Memory B cell (primary cell): ENCODE measurements around the gene GFI1B.
"Not testable (repeated sequence)": the region's sequence is repeated elsewhere in the genome, so short reads cannot be mapped to it uniquely, and the experiment has no call there.

Experiments used
- ATAC-seq: fragments of 150-1000 bp; cut with Tn5 transposase; 2 replicates; pipeline ENCODE4 v1.10.0; 2021; ENCODE audit warnings: low read depth, mild to moderate bottlenecking, moderate library complexity
- DNase-seq, 2 donors: peaks; one replicate each; pipeline ENCODE4 v3.0.0; 2022; ENCODE audit warnings: low spot score in 2 of 2
- H3K27ac Mint-ChIP-seq: one replicate; pipeline ENCODE4 v1.8.0; 2022; ENCODE audit warnings: mild to moderate bottlenecking, moderate library complexity, mixed read lengths
- H3K27me3 Mint-ChIP-seq: one replicate; pipeline ENCODE4 v1.8.0; 2022; ENCODE audit warnings: mixed read lengths
- H3K36me3 Mint-ChIP-seq: one replicate; pipeline ENCODE4 v1.8.0; 2022; ENCODE audit warnings: mild to moderate bottlenecking, mixed read lengths
- H3K4me1 Mint-ChIP-seq: one replicate; pipeline ENCODE4 v1.8.0; 2022; ENCODE audit warnings: mixed read lengths
- H3K4me3 Mint-ChIP-seq: one replicate; pipeline ENCODE4 v1.8.0; 2022; ENCODE audit warnings: mild to moderate bottlenecking, moderate library complexity, mixed read lengths
- H3K9me3 Mint-ChIP-seq: one replicate; pipeline ENCODE4 v1.8.0; 2022; ENCODE audit warnings: mixed read lengths

Gene GFI1B

DNA sequence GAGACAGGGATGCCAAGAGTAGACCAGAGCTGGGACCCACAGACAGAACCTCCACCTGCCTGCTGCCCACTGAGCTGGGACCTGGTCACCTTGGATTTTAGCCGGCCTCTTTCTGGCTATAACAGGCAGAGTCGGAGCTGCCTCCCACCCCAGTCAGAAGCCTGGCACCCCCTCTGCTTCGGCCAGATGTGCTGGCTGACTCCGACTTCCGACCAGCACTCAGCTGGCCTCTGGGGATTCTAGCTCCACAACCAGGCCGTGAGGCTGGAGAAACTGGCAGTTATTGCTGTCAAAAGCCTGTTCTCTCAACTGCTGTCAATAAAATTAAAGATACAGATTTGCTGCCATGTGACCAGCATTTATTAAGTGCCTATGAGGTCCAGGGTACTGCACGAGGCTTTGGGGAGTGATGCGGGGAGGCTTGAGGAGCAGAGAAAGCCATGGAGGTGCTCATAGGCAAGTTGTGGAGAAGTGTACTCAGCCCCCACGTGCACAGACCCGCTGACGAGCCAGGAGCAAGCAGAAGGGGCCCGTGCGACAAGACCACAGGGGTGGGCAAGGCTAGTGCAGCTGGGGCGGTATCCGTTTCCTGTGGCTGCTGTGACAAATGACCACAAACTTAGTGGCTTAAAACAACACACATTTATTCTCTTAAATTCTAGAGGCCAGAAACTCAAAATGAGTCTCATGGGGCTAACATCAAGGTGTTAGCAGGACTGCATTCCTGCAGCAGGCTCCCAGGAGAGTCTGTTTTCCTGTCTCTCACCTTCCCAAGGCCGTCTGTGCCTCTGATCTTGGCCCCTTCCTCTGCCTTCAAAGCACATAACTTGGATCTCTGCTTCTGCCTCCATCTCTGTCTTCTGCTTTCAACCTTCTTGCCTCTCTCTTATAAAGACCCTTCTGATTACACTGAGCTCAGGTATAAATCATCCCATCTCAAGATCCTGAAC lies 13.1 kb downstream of the GFI1B start:
- H3K36me3 Mint-ChIP-seq, result no peaks in the 10 kb centered on the region
- peaks cover 2% of the 10 kb centered on the region for H3K9me3 Mint-ChIP-seq
- H3K27me3 Mint-ChIP-seq, result peaks cover 35% of the 10 kb centered on the region
- ATAC-seq (peak; percentile 18), DNase-seq (no peak)
- H3K4me1 Mint-ChIP-seq, result peaks cover 11% of the 10 kb centered on the region
- no peak overlapping the region for H3K27ac Mint-ChIP-seq
- H3K4me3 Mint-ChIP-seq, result no peak overlapping the region

DNA sequence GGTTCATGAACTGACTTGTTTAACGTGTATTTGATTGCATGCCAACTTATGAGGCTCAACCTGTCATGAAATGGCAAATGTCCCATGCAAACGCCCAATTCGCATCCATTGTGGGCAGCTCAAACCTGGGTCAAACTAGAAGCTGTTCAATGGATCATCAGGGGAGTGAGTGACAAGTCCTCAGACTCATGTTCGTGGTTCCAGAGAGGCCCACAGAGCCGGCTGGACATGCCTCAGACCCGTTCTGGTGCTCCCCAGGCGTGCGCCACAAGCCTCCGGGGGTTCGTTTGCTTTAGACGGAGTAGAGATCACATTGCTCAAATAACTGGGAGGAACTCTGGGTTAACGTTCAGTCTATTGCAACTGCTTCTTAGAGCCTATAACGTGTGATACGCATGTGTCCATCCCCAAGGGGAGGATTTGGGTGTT lies 15.0 kb downstream of the GFI1B start:
- H3K27me3 Mint-ChIP-seq, result peaks cover 31% of the 10 kb centered on the region
- H3K9me3 Mint-ChIP-seq, result peaks cover 2% of the 10 kb centered on the region
- no peak overlapping the region for H3K27ac Mint-ChIP-seq
- H3K4me1 Mint-ChIP-seq, result peaks cover 11% of the 10 kb centered on the region
- ATAC-seq (no peak), DNase-seq (no peak)
- H3K4me3 Mint-ChIP-seq, result no peak overlapping the region
- no peaks in the 10 kb centered on the region for H3K36me3 Mint-ChIP-seq

DNA sequence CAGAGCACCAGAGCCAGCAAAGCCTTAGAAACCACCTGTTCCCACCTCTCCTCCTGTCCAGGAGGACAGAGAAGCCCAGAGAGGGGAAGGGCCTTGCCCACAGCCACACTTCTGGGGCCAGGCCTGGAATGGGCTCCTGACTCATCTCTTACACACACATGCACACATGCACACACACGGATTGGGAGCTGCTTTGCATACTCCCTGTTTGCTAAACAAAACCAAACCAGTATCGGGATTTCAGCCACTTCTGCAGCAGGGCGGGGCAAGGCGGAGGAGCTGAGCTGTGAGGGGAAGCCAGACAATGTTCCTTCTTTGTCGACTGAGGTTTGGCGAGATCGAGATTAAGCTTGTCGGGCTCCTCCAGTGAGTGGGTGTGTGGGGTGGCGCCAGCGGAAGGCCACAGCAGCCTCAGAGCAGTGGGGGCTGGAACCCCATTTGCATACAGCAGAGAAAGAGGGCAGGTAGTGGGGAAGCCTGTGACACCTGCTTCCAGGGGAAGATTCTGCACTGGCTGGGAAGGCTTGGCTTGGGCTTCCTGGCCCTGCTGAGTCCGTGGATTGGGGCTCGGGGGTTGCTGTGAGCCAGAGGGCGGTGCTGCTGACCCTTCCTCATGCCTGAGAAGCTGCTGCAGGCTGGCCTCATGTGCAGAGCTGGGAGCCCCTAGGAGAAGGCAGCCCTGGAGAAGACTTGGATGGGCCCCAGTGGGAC lies 16.1 kb downstream of the GFI1B start:
- no peak overlapping the region for H3K4me3 Mint-ChIP-seq
- peaks cover 2% of the 10 kb centered on the region for H3K9me3 Mint-ChIP-seq
- H3K27ac Mint-ChIP-seq, result no peak overlapping the region
- ATAC-seq (peak; percentile 66), DNase-seq (no peak)
- peaks cover 11% of the 10 kb centered on the region for H3K4me1 Mint-ChIP-seq
- no peaks in the 10 kb centered on the region for H3K36me3 Mint-ChIP-seq
- peaks cover 31% of the 10 kb centered on the region for H3K27me3 Mint-ChIP-seq

DNA sequence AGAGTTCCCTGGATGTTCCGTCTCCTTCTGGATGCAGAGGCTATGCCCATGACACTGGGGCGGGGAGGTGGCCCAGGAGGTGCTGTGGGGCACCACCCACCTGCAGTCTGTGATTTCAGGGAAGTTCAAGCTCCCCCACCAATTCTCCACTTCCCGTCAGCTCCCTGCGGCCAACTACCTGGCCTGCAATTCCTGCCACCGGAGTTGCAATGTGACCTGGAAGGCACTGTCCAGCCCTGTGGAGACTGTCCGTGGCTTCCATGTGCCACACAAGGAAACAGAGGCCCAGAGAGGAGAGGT lies 16.6 kb downstream of the GFI1B start:
- H3K4me3 Mint-ChIP-seq, result no peak overlapping the region
- ATAC-seq (no peak), DNase-seq (no peak)
- H3K9me3 Mint-ChIP-seq, result peaks cover 2% of the 10 kb centered on the region
- no peaks in the 10 kb centered on the region for H3K36me3 Mint-ChIP-seq
- H3K27me3 Mint-ChIP-seq, result peaks cover 31% of the 10 kb centered on the region
- H3K4me1 Mint-ChIP-seq, result peaks cover 11% of the 10 kb centered on the region
- H3K27ac Mint-ChIP-seq, result no peak overlapping the region

DNA sequence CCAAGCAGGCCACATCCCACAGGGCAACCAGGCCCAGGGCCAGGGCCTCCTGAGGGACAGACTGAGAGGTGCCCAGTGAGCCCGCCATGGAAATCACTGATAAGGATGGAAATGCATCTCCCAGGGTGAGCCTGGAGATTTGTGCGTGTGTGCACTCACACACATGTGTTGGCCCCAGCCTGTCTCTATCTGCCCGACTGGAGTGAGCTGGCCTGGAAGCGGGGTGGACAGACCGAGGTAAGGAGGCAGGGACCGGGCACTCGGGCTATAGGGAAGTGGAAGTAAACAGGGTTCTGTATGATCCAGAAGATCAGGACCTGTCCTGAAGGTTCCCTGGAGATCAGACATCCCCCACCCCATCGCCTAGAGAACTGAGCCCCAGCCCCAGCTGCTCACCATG lies 17.4 kb downstream of the GFI1B start:
- H3K9me3 Mint-ChIP-seq, result no peaks in the 10 kb centered on the region
- H3K4me3 Mint-ChIP-seq, result no peak overlapping the region
- H3K4me1 Mint-ChIP-seq, result peaks cover 11% of the 10 kb centered on the region
- peaks cover 29% of the 10 kb centered on the region for H3K27me3 Mint-ChIP-seq
- no peak for ATAC-seq
- DNase-seq, result no peak
- H3K36me3 Mint-ChIP-seq, result no peaks in the 10 kb centered on the region
- no peak overlapping the region for H3K27ac Mint-ChIP-seq

DNA sequence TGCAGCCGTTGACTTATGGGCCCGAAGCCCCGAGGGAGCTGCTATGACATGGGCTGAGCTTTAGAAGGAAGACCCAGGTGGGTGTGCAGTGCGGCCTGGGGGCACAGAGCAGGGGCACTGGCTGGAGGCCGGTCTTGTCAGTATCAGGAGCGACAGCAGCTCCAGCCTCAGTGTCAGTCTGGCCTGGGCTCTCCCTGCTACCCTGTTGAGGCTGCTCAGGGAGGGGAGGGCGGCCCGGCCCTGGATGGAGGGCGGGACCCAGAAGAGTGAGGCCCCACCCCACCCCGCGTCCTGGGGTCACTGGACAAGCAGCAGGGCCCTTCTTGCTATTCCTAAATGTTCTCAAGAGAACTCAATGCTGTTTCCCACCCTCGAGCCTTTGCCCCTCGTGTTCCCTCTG lies 18.0 kb downstream of the GFI1B start:
- no peaks in the 10 kb centered on the region for H3K9me3 Mint-ChIP-seq
- peaks cover 10% of the 10 kb centered on the region for H3K4me1 Mint-ChIP-seq
- no peak overlapping the region for H3K4me3 Mint-ChIP-seq
- H3K36me3 Mint-ChIP-seq, result no peaks in the 10 kb centered on the region
- no peak for ATAC-seq
- no peak for DNase-seq
- no peak overlapping the region for H3K27ac Mint-ChIP-seq
- peaks cover 27% of the 10 kb centered on the region for H3K27me3 Mint-ChIP-seq

DNA sequence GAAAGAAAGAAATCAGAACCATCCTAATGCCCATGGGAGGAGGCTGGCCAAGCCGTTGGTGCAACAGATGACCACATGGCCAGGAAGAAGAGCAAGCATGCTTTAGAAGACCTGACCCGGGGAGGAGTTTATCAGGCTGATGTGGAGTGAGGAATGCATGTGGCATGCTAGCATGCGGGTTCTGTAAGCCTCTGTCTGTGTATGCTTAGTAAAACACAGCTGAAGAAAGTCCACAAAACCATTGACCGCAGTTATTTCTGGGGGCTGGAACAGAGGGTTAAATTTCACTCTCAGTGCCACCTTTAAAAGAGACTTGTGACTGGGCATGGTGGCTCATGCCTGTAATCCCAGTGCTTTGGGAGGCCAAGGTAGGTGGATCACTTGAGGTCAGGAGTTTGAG lies 19.1 kb downstream of the GFI1B start:
- H3K4me3 Mint-ChIP-seq, result no peak overlapping the region
- no peak overlapping the region for H3K27ac Mint-ChIP-seq
- ATAC-seq (no peak), DNase-seq (no peak)
- no peaks in the 10 kb centered on the region for H3K36me3 Mint-ChIP-seq
- no peaks in the 10 kb centered on the region for H3K9me3 Mint-ChIP-seq
- peaks cover 24% of the 10 kb centered on the region for H3K27me3 Mint-ChIP-seq
- H3K4me1 Mint-ChIP-seq, result peaks cover 4% of the 10 kb centered on the region

DNA sequence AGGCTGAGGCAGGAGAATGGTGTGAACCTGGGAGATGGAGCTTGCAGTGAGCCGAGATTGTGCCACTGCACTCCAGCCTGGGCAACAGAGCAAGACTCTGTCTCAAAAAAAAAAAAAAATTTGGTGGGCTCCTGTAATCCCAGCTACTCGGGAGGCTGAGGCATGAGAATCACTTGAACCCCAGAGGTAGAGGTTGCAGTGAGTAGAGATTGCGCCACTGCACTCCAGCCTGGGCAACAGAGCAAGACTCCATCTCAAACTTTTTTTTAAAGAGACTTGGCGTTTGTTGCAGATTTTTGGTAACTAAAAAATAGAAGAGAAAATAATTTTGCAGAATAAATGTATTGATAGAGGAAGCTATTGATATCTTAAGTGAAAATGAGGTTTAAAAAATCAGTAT lies 19.7 kb downstream of the GFI1B start:
- not testable (repeated sequence) for H3K9me3 Mint-ChIP-seq, ATAC-seq, H3K4me3 Mint-ChIP-seq, H3K27ac Mint-ChIP-seq, H3K4me1 Mint-ChIP-seq, H3K36me3 Mint-ChIP-seq, DNase-seq
- peaks cover 19% of the 10 kb centered on the region for H3K27me3 Mint-ChIP-seq

DNA sequence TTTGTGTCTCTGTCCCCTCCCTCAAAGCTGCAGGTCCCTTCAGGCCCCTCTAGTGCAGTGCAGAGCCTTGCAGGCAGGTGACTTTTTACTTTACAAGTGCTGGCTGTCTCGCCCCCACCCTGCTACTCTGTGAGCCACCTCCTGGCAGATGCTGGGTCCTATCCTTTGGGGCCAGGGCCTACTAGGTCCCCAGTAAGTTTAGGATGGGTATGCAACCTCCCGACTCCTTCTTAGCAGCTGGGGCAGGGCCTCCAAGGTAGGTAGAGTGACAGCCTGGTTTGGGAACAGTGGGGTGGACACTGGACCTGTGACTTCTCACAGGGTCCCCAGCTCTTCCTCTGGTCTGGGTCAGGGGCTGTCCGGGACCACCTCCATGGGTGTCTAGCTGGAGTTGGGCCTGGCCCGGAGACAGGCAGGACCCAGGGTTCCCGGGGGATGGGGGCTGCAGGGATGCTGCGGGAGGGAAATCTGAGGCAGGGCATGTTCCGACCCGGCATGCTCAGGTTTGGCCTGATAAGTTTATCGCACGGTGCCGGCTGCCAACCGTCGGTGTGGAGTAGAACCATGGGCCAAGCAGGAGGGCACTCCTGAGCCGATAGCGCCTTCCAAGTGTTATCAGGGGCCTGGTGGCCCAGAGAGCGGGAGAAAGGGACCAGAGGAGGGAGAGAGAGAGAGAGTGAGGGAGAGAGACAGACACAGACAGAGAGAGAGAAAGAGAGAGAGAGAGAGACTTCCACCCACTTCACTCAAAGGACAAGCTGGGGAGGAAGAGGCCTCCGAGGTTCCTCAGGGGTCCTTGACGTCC lies 20.5 kb downstream of the GFI1B start:
- Mint-ChIP-seq H3K27ac (no peak overlapping the region), H3K27me3 (peaks cover 22% of the 10 kb centered on the region), H3K36me3 (no peaks in the 10 kb centered on the region), H3K9me3 (no peaks in the 10 kb centered on the region), H3K4me3 (no peak overlapping the region), H3K4me1 (peaks cover 4% of the 10 kb centered on the region)
- DNase-seq, result no peak
- no peak for ATAC-seq

DNA sequence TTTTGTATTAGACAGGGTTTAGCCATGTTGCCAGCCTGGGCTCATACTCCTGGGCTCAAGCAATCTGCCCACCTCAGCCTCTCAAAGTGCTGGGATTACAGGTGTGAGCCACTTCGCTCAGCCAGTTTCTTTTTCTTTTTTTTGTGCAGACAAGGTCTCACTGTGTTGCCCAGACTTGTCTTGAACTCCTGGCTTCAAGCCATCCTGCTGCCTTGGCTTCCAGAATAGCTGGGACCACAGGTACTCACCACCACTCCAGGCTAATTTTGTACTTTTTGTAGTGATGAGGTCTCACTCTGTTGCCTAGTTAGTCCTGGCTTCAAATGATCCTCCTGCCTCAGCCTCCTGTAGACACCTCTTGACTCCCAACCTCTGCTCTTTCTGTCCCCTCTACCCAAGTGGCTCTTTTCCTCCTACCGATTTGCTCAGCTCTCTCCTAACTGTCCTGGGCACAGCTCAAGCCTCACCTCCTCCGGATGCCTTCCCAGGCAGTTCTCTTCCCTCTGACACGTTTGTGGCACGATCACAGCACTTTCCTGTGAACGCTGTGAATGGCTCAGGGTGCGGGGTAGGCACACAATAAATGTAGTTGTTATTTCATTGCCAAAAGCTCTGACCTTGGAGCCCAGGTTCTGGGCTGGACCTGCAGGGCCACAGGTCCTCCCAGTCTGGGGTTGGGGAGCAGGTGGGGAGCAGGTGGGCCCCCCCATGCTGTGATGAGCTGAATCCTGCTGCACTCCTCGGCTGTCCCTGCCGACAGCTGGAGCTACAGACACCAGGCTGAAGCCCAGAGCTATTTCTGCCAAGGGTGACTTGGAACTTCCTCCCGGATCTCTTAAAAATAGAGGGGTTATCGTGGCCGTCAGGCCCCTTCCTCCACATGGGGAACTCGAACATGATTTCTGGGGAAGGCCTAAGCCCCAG lies 23.9 kb downstream of the GFI1B start:
- H3K27ac Mint-ChIP-seq, result no peak overlapping the region
- H3K9me3 Mint-ChIP-seq, result peaks cover 4% of the 10 kb centered on the region
- no peaks in the 10 kb centered on the region for H3K36me3 Mint-ChIP-seq
- H3K27me3 Mint-ChIP-seq, result peaks cover 36% of the 10 kb centered on the region
- no peaks in the 10 kb centered on the region for H3K4me1 Mint-ChIP-seq
- ATAC-seq (no peak), DNase-seq (no peak)
- H3K4me3 Mint-ChIP-seq, result no peak overlapping the region

DNA sequence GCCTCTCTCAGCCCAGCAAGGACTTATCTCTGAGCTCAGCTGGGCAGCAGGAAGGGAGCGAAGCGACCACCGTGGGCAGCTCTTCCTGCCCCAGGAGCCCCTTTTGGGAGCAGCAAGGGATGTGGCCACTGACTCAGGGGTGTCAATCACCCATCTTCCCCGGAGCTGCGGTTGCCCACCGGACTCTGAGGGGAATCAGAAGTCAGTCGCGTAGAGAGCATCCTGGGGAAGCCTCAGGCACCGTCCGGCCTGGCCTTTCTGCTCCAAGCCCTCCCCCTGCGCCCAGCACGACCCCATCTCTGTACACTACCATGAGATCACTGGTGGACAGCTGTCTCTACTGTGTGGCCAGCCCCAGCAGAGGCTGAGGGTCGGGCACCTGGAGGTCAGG lies 24.6 kb downstream of the GFI1B start:
- peaks cover 37% of the 10 kb centered on the region for H3K27me3 Mint-ChIP-seq
- no peaks in the 10 kb centered on the region for H3K4me1 Mint-ChIP-seq
- peaks cover 4% of the 10 kb centered on the region for H3K9me3 Mint-ChIP-seq
- DNase-seq (no peak), ATAC-seq (no peak)
- no peak overlapping the region for H3K27ac Mint-ChIP-seq
- H3K4me3 Mint-ChIP-seq, result no peak overlapping the region
- no peaks in the 10 kb centered on the region for H3K36me3 Mint-ChIP-seq

DNA sequence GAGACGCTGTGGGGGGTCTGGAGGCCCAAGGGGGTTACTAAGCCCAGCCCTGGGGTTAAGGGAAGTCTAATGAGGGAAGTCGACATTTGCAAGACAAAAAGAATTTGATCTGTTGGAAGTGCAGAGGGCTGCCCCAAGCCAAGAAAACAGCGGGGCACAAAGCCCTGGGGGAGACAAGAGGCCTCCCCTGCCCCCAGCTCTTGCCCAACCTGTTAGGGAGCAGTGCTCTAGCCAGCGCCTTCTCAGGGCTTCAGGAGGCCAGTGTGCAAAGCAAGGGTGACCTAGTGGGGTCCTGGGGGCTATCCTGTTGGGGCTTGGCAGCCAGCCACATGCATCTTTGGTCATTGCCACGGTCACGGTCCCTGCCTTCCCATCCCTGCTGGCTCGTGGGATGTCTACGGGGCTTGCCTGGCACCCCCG lies 25.2 kb downstream of the GFI1B start:
- no peak overlapping the region for H3K4me3 Mint-ChIP-seq
- no peaks in the 10 kb centered on the region for H3K4me1 Mint-ChIP-seq
- DNase-seq (no peak), ATAC-seq (no peak)
- no peaks in the 10 kb centered on the region for H3K36me3 Mint-ChIP-seq
- no peak overlapping the region for H3K27ac Mint-ChIP-seq
- H3K9me3 Mint-ChIP-seq, result peaks cover 4% of the 10 kb centered on the region
- H3K27me3 Mint-ChIP-seq, result peaks cover 41% of the 10 kb centered on the region
